Stimulated activated naive B cell treated with anti-CD40 and anti-IgM and Interleukin-4, amounts not matched to agents 10 μg/mL and 1 μg/mL and 100 μg/mL, for 72 hours (primary cell): ENCODE results near the gene DOK6.
"Not testable (repeated sequence)": the region's sequence is repeated elsewhere in the genome, so short reads cannot be mapped to it uniquely, and the experiment has no call there.

Source experiments
- ATAC-seq, 2 donors: fragments of 150-1000 bp; cut with Tn5 transposase; replicated peaks; 2 replicates each; pipeline ENCODE4 v1.10.0; 2021; ENCODE audit warnings: moderate library complexity in 1 of 2
- DNase-seq: peaks from one replicate; pipeline ENCODE4 v3.0.0; 2021
- H3K27ac Mint-ChIP-seq: one replicate; pipeline ENCODE4 v1.8.0; 2022; ENCODE audit warnings: mild to moderate bottlenecking, mixed read lengths
- H3K27me3 Mint-ChIP-seq, 2 donors: one replicate each; pipeline ENCODE4 v1.8.0; 2022; ENCODE audit warnings: mixed read lengths in 2 of 2
- H3K36me3 Mint-ChIP-seq, 2 donors: one replicate each; pipeline ENCODE4 v1.8.0; 2022; ENCODE audit warnings: mixed read lengths in 2 of 2, mild to moderate bottlenecking in 1 of 2
- H3K4me1 Mint-ChIP-seq, 2 donors: one replicate each; pipeline ENCODE4 v1.8.0; 2022; ENCODE audit warnings: mixed read lengths in 2 of 2, mild to moderate bottlenecking in 1 of 2
- H3K4me3 Mint-ChIP-seq, 2 donors: one replicate each; pipeline ENCODE4 v1.8.0; 2022; ENCODE audit warnings: mild to moderate bottlenecking in 2 of 2, mixed read lengths in 2 of 2, moderate library complexity in 1 of 2
- H3K9me3 Mint-ChIP-seq, 2 donors: one replicate each; pipeline ENCODE4 v1.8.0; 2022; ENCODE audit warnings: mixed read lengths in 2 of 2, mild to moderate bottlenecking in 1 of 2

DOK6 gene

GRCh38 chr18:69400253-69400975 lies at the start of gene DOK6:
DOK6 (plus strand) TSS chr18:69400888.
- H3K27me3 Mint-ChIP-seq: peaks cover 37 to 38% of the 10 kb centered on the region in 2 donors
- H3K36me3 Mint-ChIP-seq: no peaks in the 10 kb centered on the region
- H3K27ac Mint-ChIP-seq: peak within 1 kb of the TSS; percentile 39
- H3K4me1 Mint-ChIP-seq: peaks cover 2 to 6% of the 10 kb centered on the region in 2 donors
- H3K4me3 Mint-ChIP-seq: peak within 1 kb of the TSS; percentile 3 to 39
- no peaks in the 10 kb centered on the region for H3K9me3 Mint-ChIP-seq
- DNase-seq: no peak
- ATAC-seq: no peak

GRCh38 chr18:69353023-69353422 lies 47.7 kb upstream of the DOK6 start:
- ATAC-seq (no peak), DNase-seq (no peak)
- Mint-ChIP-seq H3K4me3 (no peak overlapping the region), H3K4me1 (no peaks in the 10 kb centered on the region), H3K36me3 (no peaks in the 10 kb centered on the region), H3K9me3 (peaks cover 5 to 7% of the 10 kb centered on the region in 2 donors), H3K27ac (no peak overlapping the region), H3K27me3 (no peaks in the 10 kb centered on the region)

GRCh38 chr18:69357590-69357989 lies 43.1 kb upstream of the DOK6 start:
- ATAC-seq (no peak), DNase-seq (no peak)
- no peak overlapping the region for H3K27ac Mint-ChIP-seq
- H3K9me3 Mint-ChIP-seq: peaks cover 10 to 16% of the 10 kb centered on the region in 2 donors
- H3K4me1 Mint-ChIP-seq: no peaks in the 10 kb centered on the region
- no peak overlapping the region for H3K4me3 Mint-ChIP-seq
- no peaks in the 10 kb centered on the region for H3K27me3 Mint-ChIP-seq
- H3K36me3 Mint-ChIP-seq: no peaks in the 10 kb centered on the region

- Mint-ChIP-seq H3K27me3 (no peaks in the 10 kb centered on the region), H3K9me3 (peaks cover 10 to 16% of the 10 kb centered on the region in 2 donors), H3K4me1 (no peaks in the 10 kb centered on the region), H3K36me3 (no peaks in the 10 kb centered on the region), H3K27ac (no peak overlapping the region), H3K4me3 (no peak overlapping the region)
- DNase-seq (no peak), ATAC-seq (no peak)
These were observed 42.3 kb upstream of the DOK6 start for GRCh38 chr18:69358212-69358895.

GRCh38 chr18:69359768-69360167 lies 40.9 kb upstream of the DOK6 start:
- H3K4me3 Mint-ChIP-seq, H3K27ac Mint-ChIP-seq, DNase-seq, ATAC-seq, H3K4me1 Mint-ChIP-seq, H3K36me3 Mint-ChIP-seq, H3K27me3 Mint-ChIP-seq: not testable (repeated sequence)
- H3K9me3 Mint-ChIP-seq: peaks cover 10 to 16% of the 10 kb centered on the region in 2 donors

- DNase-seq: no peak
- Mint-ChIP-seq H3K9me3 (peaks cover 3 to 9% of the 10 kb centered on the region in 2 donors), H3K36me3 (no peaks in the 10 kb centered on the region), H3K27me3 (no peaks in the 10 kb centered on the region), H3K27ac (no peak overlapping the region), H3K4me1 (no peaks in the 10 kb centered on the region), H3K4me3 (no peak overlapping the region)
- ATAC-seq: no peak
These were observed 35.8 kb upstream of the DOK6 start for GRCh38 chr18:69364930-69365329.

GRCh38 chr18:69365658-69366057 lies 35.0 kb upstream of the DOK6 start:
- no peak overlapping the region for H3K27ac Mint-ChIP-seq
- H3K9me3 Mint-ChIP-seq: peaks cover 0 to 6% of the 10 kb centered on the region in 2 donors
- no peaks in the 10 kb centered on the region for H3K4me1 Mint-ChIP-seq
- DNase-seq (no peak), ATAC-seq (no peak)
- H3K27me3 Mint-ChIP-seq: no peaks in the 10 kb centered on the region
- H3K36me3 Mint-ChIP-seq: no peaks in the 10 kb centered on the region
- no peak overlapping the region for H3K4me3 Mint-ChIP-seq

GRCh38 chr18:69367104-69367503 lies 33.6 kb upstream of the DOK6 start:
- no peaks in the 10 kb centered on the region for H3K4me1 Mint-ChIP-seq
- H3K27me3 Mint-ChIP-seq: no peaks in the 10 kb centered on the region
- H3K36me3 Mint-ChIP-seq: no peaks in the 10 kb centered on the region
- ATAC-seq (no peak), DNase-seq (no peak)
- H3K4me3 Mint-ChIP-seq: no peak overlapping the region
- no peak overlapping the region for H3K27ac Mint-ChIP-seq
- peaks cover 0 to 3% of the 10 kb centered on the region in 2 donors for H3K9me3 Mint-ChIP-seq

GRCh38 chr18:69371729-69372128 lies 29.0 kb upstream of the DOK6 start:
- no peak for DNase-seq
- Mint-ChIP-seq H3K4me1 (no peaks in the 10 kb centered on the region), H3K27ac (no peak overlapping the region), H3K27me3 (no peaks in the 10 kb centered on the region), H3K36me3 (no peaks in the 10 kb centered on the region), H3K9me3 (peaks cover 0 to 9% of the 10 kb centered on the region in 2 donors), H3K4me3 (no peak overlapping the region)
- ATAC-seq: no peak

- H3K9me3 Mint-ChIP-seq: peaks cover 4 to 5% of the 10 kb centered on the region in 2 donors
- ATAC-seq: no peak
- H3K27me3 Mint-ChIP-seq: no peaks in the 10 kb centered on the region
- no peaks in the 10 kb centered on the region for H3K36me3 Mint-ChIP-seq
- no peak for DNase-seq
- H3K4me3 Mint-ChIP-seq: no peak overlapping the region
- no peaks in the 10 kb centered on the region for H3K4me1 Mint-ChIP-seq
- H3K27ac Mint-ChIP-seq: no peak overlapping the region
These were observed 20.4 kb upstream of the DOK6 start for GRCh38 chr18:69380324-69380723.

- no peaks in the 10 kb centered on the region for H3K27me3 Mint-ChIP-seq
- H3K27ac Mint-ChIP-seq: no peak overlapping the region
- ATAC-seq (no peak), DNase-seq (no peak)
- H3K4me3 Mint-ChIP-seq: no peak overlapping the region
- no peaks in the 10 kb centered on the region for H3K4me1 Mint-ChIP-seq
- no peaks in the 10 kb centered on the region for H3K36me3 Mint-ChIP-seq
- peaks cover 0 to 4% of the 10 kb centered on the region in 2 donors for H3K9me3 Mint-ChIP-seq
These were observed 17.5 kb upstream of the DOK6 start for GRCh38 chr18:69383186-69383585.

- no peaks in the 10 kb centered on the region for H3K36me3 Mint-ChIP-seq
- no peaks in the 10 kb centered on the region for H3K9me3 Mint-ChIP-seq
- DNase-seq (no peak), ATAC-seq (no peak)
- H3K27ac Mint-ChIP-seq: no peak overlapping the region
- no peaks in the 10 kb centered on the region for H3K4me1 Mint-ChIP-seq
- no peaks in the 10 kb centered on the region for H3K27me3 Mint-ChIP-seq
- H3K4me3 Mint-ChIP-seq: no peak overlapping the region
These were observed 13.5 kb upstream of the DOK6 start for GRCh38 chr18:69387186-69387585.

GRCh38 chr18:69388222-69388621 lies 12.5 kb upstream of the DOK6 start:
- ATAC-seq (no peak), DNase-seq (no peak)
- Mint-ChIP-seq H3K27me3 (no peaks in the 10 kb centered on the region), H3K27ac (no peak overlapping the region), H3K4me1 (no peaks in the 10 kb centered on the region), H3K4me3 (no peak overlapping the region), H3K36me3 (no peaks in the 10 kb centered on the region), H3K9me3 (no peaks in the 10 kb centered on the region)

- Mint-ChIP-seq H3K4me3 (no peak overlapping the region), H3K27ac (no peak overlapping the region), H3K36me3 (no peaks in the 10 kb centered on the region), H3K27me3 (peaks cover 25 to 27% of the 10 kb centered on the region in 2 donors), H3K4me1 (peaks cover 2 to 6% of the 10 kb centered on the region in 2 donors), H3K9me3 (no peaks in the 10 kb centered on the region)
- no peak for DNase-seq
- ATAC-seq: no peak
These were observed 3.6 kb upstream of the DOK6 start for GRCh38 chr18:69397096-69397495.

GRCh38 chr18:69399253-69399652 lies 1.4 kb upstream of the DOK6 start:
- H3K9me3 Mint-ChIP-seq: no peaks in the 10 kb centered on the region
- ATAC-seq: no peak
- H3K4me3 Mint-ChIP-seq: no peak overlapping the region
- peaks cover 2 to 6% of the 10 kb centered on the region in 2 donors for H3K4me1 Mint-ChIP-seq
- DNase-seq: no peak
- no peaks in the 10 kb centered on the region for H3K36me3 Mint-ChIP-seq
- no peak overlapping the region for H3K27ac Mint-ChIP-seq
- H3K27me3 Mint-ChIP-seq: peaks cover 30 to 37% of the 10 kb centered on the region in 2 donors
